GM23248 (cell line): Measurements from ENCODE around the gene ADAMTSL5. TPM values are rescaled to one million over a fixed set of nuclear protein-coding genes. Genes with fewer than 3 reads are reported as not detected.
A peak's percentile ranks its signal among the peaks of the same experiment; 100 is the strongest.

Experiments
- DNase-seq: peaks from one replicate; pipeline ENCODE4 v3.0.0-alpha.2; 2015
- H2AFZ ChIP-seq: fragments of 200-600 bp; sonication (generic); 2 replicates; pipeline ENCODE4 v1.6.1; 2016; ENCODE audit warnings: antibody characterized with exemption
- H3F3A ChIP-seq: fragments of 200-600 bp; sonication (generic); 2 replicates; pipeline ENCODE4 v1.6.1; 2016; ENCODE audit warnings: mild to moderate bottlenecking, antibody characterized with exemption, mixed run types; ENCODE audit not compliant: insufficient read depth
- H3K27ac ChIP-seq: fragments of 200-600 bp; sonication (generic); 2 replicates; pipeline ENCODE4 v1.5.1; 2016; ENCODE audit warnings: mild to moderate bottlenecking
- H3K27me3 ChIP-seq: fragments of 200-600 bp; sonication (generic); replicated peaks from 2 replicates; pipeline ENCODE4 v1.6.1; 2016; ENCODE audit warnings: mild to moderate bottlenecking; ENCODE audit not compliant: insufficient read depth
- H3K36me3 ChIP-seq: fragments of 200-600 bp; sonication (generic); 2 replicates; pipeline ENCODE4 v1.6.1; 2016; ENCODE audit warnings: low read depth, mild to moderate bottlenecking
- H3K4me1 ChIP-seq: fragments of 200-600 bp; sonication (generic); 2 replicates; pipeline ENCODE4 v1.6.1; 2016; ENCODE audit warnings: mild to moderate bottlenecking; ENCODE audit not compliant: insufficient read depth
- H3K4me2 ChIP-seq: fragments of 200-600 bp; sonication (generic); one replicate; pipeline ENCODE4 v1.6.1; 2016; ENCODE audit warnings: mild to moderate bottlenecking; ENCODE audit not compliant: unreplicated experiment
- H3K4me3 ChIP-seq: fragments of 200-600 bp; sonication (generic); 2 replicates; pipeline ENCODE4 v1.5.1; 2016; ENCODE audit warnings: mild to moderate bottlenecking
- H3K79me2 ChIP-seq: fragments of 200-600 bp; sonication (generic); 2 replicates; pipeline ENCODE4 v1.6.1; 2016; ENCODE audit warnings: mild to moderate bottlenecking; ENCODE audit not compliant: insufficient read depth
- H3K9ac ChIP-seq: fragments of 200-600 bp; sonication (generic); 2 replicates; pipeline ENCODE4 v1.6.1; 2016; ENCODE audit warnings: mild to moderate bottlenecking
- H3K9me2 ChIP-seq: fragments of 200-600 bp; sonication (generic); 2 replicates; pipeline ENCODE4 v1.6.1; 2016; ENCODE audit warnings: mixed run types, mild to moderate bottlenecking, moderate library complexity; ENCODE audit not compliant: insufficient read depth
- H3K9me3 ChIP-seq: fragments of 200-600 bp; sonication (generic); one replicate; pipeline ENCODE4 v1.6.1; 2017; ENCODE audit warnings: low read depth
- H4K20me1 ChIP-seq: fragments of 200-600 bp; sonication (generic); 2 replicates; pipeline ENCODE4 v1.6.0; 2016; ENCODE audit not compliant: insufficient read depth
- EZH2 ChIP-seq: fragments of 200-600 bp; sonication (generic); IDR thresholded peaks from 2 replicates; pipeline ENCODE4 v1.6.1; 2018; ENCODE audit warnings: antibody characterized with exemption, mild to moderate bottlenecking; ENCODE audit not compliant: insufficient read depth, poor library complexity, severe bottlenecking
- EZH2phosphoT487 ChIP-seq: fragments of 200-600 bp; sonication (generic); IDR thresholded peaks from 2 replicates; pipeline ENCODE4 v1.6.1; 2018; ENCODE audit warnings: antibody characterized with exemption, moderate library complexity, mild to moderate bottlenecking, low read depth; ENCODE audit not compliant: insufficient read depth
- WGBS, 2 experiments: methylation state at CpG; one replicate each; pipeline ENCODE4 v1.1.6; 2015 to 2017; ENCODE audit warnings: low lambda C conversion rate in 2 of 2, low coverage in 1 of 2; ENCODE audit errors: missing lambda C conversion rate in 2 of 2; 5-methylcytosine and 5-hydroxymethylcytosine counted together
- in situ Hi-C: fragments of 300-500 bp; cut with MboI; formaldehyde crosslinking; loops from 2 replicates; pipeline ENCODE4 v1.15.0; 2020
- polyA plus RNA-seq: library from polyadenylated mRNA; unstranded; fragments of >200 nt; fragmentation: Nextera tagmentation; extraction: Ambion mirVana; gene quantifications from 2 replicates; pipeline ENCODE4 v1.2.1, GENCODE V29; 2016
- total RNA-seq: library from RNA; depleted of rRNA; stranded (reverse); fragments of >200 nt; shearing (Covaris generic); gene quantifications from 2 replicates; pipeline ENCODE4 v1.2.3, GENCODE V29; 2014

Gene ADAMTSL5
- total and polyA plus RNA-seq, 2 experiments from 2014 or later = 19.3 to 31.7 TPM

DNA sequence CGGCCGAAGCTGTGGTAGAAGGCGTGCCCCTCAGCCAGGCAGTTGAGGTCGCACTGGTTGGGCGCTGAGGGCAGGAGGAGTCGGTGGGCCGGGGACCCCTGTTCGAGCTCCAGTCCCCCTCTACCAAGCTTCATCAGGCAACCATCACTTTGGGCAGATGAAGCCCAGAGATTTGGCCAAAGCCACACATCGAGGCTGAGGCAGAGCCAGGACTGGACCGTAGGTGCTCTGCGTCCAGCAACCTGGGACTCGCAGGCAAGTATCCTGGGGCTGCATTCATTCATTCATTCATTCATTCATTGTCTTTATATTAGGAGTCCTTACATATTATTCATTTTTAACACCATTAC is 4.3 kb downstream of the ADAMTSL5 start:
- H3K4me1 ChIP-seq = no peaks in the 10 kb centered on the region
- TF ChIP-seq EZH2phosphoT487 = no peak
- no peak for TF ChIP-seq EZH2
- 41 to 47% methylated on average over 9 to 12 of the region's 12 CpGs for WGBS, 2 experiments
- 0 out of 2 replicates have a peak overlapping the region, but pooled peaks have one; percentile 16 for H3K4me3 ChIP-seq
- H3K9me3 ChIP-seq = no peaks in the 10 kb centered on the region
- H3F3A ChIP-seq = peaks cover 14% of the 10 kb centered on the region; the same call in 1 of the 2 replicates
- H4K20me1 ChIP-seq = no peaks in the 10 kb centered on the region
- in situ Hi-C loops = no loop called here
- no peaks in the 10 kb centered on the region for H3K27me3 ChIP-seq
- peaks cover 7% of the 10 kb centered on the region; the same call in 1 of the 2 replicates for H3K79me2 ChIP-seq
- H3K36me3 ChIP-seq = no peaks in the 10 kb centered on the region
- no peak overlapping the region for H3K9ac ChIP-seq
- no peak overlapping the region for H2AFZ ChIP-seq
- H3K27ac ChIP-seq = 0 out of 2 replicates have a peak overlapping the region, but pooled peaks have one; percentile 27
- no peaks in the 10 kb centered on the region for H3K9me2 ChIP-seq
- peak overlapping the region; percentile 34 for H3K4me2 ChIP-seq
- no peak for DNase-seq

DNA sequence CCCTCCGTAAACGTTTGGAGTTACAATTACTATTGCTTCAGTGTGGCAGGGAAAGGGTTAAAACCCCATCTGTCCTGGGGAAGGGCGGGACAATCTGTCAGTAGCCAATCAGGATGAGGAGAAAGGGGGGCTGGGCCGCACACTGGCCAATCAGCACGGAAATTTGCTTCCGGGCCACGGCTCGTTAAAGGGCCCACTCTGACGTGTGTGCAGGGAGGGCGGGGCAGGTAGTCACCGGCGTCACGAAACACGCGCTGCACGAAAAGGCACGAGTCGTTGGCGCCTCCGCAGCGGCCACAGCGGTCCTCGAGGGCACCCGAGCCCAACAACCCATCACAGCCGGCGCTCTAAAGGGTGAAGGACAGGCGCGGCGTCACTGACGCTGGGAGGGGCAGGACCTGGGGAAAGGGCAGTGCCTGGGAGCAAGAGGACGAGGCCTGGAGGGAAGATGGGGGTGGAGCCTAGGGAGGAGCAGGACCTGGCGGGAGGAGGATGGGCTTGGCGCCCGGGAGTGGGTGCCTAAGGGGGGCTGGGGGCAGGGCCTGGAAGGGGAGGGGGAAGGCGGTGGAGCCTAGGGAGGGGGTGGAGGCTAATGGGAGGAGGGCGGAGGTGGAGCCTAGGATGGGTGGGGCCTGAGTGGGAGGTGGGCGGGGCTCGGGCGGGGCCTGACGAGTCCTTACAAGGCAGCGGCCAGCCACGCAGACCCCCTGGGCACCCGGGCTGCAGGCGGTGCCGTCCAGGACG is 4.9 kb downstream of the ADAMTSL5 start:
- H3K27ac ChIP-seq = peak overlapping the region; percentile 64
- H3K9me2 ChIP-seq = no peaks in the 10 kb centered on the region
- no peaks in the 10 kb centered on the region for H3K4me1 ChIP-seq
- peak overlapping the region; percentile 49 for H2AFZ ChIP-seq
- H3K9me3 ChIP-seq = no peaks in the 10 kb centered on the region
- WGBS, 2 experiments = 3 to 6% methylated on average over 36 to 41 of the region's 46 CpGs
- H3K4me3 ChIP-seq = peak overlapping the region; percentile 64
- no peaks in the 10 kb centered on the region for H3K27me3 ChIP-seq
- no peaks in the 10 kb centered on the region for H3K36me3 ChIP-seq
- H3K9ac ChIP-seq = peak overlapping the region; percentile 64
- peaks cover 7% of the 10 kb centered on the region; the same call in 1 of the 2 replicates for H3K79me2 ChIP-seq
- H4K20me1 ChIP-seq = no peaks in the 10 kb centered on the region
- peaks cover 14% of the 10 kb centered on the region; the same call in 1 of the 2 replicates for H3F3A ChIP-seq
- TF ChIP-seq EZH2 (no peak), EZH2phosphoT487 (no peak)
- in situ Hi-C loops = no loop called here
- peak; percentile 98 for DNase-seq
- H3K4me2 ChIP-seq = peak overlapping the region; percentile 42

DNA sequence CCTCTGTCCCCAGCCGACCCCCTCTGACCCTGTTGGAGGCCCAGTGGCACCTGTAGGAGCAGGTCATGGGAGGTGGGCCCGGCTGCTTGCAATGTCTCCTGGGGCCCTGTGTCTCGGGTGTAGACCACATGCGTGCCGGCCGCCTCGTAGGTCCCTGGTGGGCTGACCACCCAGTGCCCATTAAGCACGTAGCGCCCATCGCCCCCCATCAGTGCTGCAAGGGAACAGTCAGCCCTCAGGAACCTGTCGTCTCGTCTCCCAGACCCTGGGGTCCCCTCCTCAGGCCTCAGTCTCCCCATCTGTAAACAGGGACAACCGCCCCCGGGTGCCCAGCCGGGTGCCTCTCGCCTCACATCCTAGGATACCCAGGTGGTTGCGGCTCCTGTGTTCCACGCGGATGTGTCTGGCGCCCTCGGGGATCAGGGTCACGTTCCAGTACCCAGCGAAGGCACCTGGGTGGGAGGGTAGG is 5.6 kb downstream of the ADAMTSL5 start:
- TF ChIP-seq EZH2phosphoT487 = no peak
- TF ChIP-seq EZH2 = no peak
- 61 to 64% methylated on average over 23 of the region's 23 CpGs for WGBS, 2 experiments
- no peaks in the 10 kb centered on the region for H3K9me3 ChIP-seq

DNA sequence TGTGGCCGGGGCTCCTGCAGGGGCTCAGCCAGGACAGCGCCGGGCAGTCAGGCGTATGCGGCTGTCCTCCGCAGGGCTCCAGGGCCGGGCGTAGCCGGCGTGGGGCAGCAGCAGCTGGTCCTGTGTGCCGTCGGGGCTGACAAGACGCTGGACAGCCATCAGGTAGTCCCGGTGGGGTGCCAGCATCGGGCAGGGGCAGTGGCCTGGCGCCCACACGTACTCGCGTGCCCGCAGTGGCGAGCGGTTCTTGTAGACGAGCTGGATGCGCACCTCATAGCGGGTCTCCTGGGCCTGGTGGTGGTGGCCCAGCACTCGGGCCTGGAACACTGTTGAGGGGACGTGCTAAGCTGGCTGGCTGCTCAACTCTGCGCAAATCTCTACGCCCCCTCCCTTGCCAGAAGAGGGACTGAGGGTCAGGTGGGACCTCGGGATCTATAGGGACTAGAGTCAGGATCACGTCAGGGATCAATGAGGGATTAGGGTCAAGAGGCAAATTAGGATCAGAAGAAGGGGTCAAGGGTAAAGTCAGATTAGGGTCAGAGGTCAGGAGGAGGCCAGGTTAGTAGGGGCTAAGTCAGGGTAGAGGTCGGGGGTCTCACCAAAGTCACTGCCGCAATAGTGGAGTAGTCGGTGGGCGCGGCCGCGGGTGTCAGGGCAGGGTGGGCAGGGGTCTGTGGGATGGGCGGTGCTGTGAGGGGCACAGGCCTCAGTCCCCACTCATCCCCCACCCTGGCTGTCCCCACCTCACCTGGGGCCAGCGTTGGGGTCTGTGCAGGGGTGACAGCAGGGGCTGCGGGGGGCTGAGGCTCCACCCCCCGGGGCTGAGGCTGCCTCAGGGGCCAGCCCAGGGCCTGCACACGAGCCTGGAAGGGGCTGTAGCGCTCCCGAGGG is 6.6 kb downstream of the ADAMTSL5 start:
- H3K4me1 ChIP-seq = no peaks in the 10 kb centered on the region
- in situ Hi-C loops = no loop called here
- no peak overlapping the region for H3K27ac ChIP-seq
- no peaks in the 10 kb centered on the region for H3K36me3 ChIP-seq
- H3K79me2 ChIP-seq = no peaks in the 10 kb centered on the region
- no peaks in the 10 kb centered on the region for H3K9me2 ChIP-seq
- no peak overlapping the region for H3K9ac ChIP-seq
- WGBS, 2 experiments = 84 to 87% methylated on average over 37 to 45 of the region's 45 CpGs
- no peak for TF ChIP-seq EZH2
- no peak overlapping the region for H2AFZ ChIP-seq
- peaks cover 14% of the 10 kb centered on the region; the same call in 1 of the 2 replicates for H3F3A ChIP-seq
- H3K9me3 ChIP-seq = no peaks in the 10 kb centered on the region
- no peaks in the 10 kb centered on the region for H4K20me1 ChIP-seq
- no peak overlapping the region for H3K4me3 ChIP-seq
- H3K27me3 ChIP-seq = no peaks in the 10 kb centered on the region
- no peak overlapping the region for H3K4me2 ChIP-seq
- DNase-seq = no peak

More for the DNA sequence above, 5.6 kb downstream of the ADAMTSL5 start:
- peak overlapping the region; percentile 64 for H3K27ac ChIP-seq
- H3K36me3 ChIP-seq = no peaks in the 10 kb centered on the region
- H3F3A ChIP-seq = peaks cover 14% of the 10 kb centered on the region; the same call in 1 of the 2 replicates
- H3K9me2 ChIP-seq = no peaks in the 10 kb centered on the region
- H3K4me3 ChIP-seq = 0 out of 2 replicates have a peak overlapping the region, but pooled peaks have one; percentile 10
- no peaks in the 10 kb centered on the region for H4K20me1 ChIP-seq
- H2AFZ ChIP-seq = 0 out of 2 replicates have a peak overlapping the region, but pooled peaks have one; percentile 49
- no peaks in the 10 kb centered on the region for H3K27me3 ChIP-seq
- H3K79me2 ChIP-seq = peaks cover 2% of the 10 kb centered on the region; the same call in 1 of the 2 replicates
- in situ Hi-C loops = no loop called here
- no peak for DNase-seq
- H3K4me2 ChIP-seq = peak overlapping the region; percentile 42
- peak overlapping the region; percentile 64 for H3K9ac ChIP-seq
- no peaks in the 10 kb centered on the region for H3K4me1 ChIP-seq
